Spleen (tissue), 11 donors: ENCODE measurements around the gene OR52D1. TPM values are rescaled to one million over a fixed set of nuclear protein-coding genes. Genes with fewer than 3 reads are reported as not detected.

Experiments used
- DNase-seq: peaks from one replicate; pipeline ENCODE4 v3.0.0-alpha.2; 2020
- H3K27ac ChIP-seq, 8 donors: fragments of 200-600 bp; sonication (generic) in 7 of 8; 1 replicate in 4 of 8; 2 replicates in 4 of 8; pipeline versions ENCODE4 v1.5.0 to v1.8.0; 2016 to 2021; ENCODE audit warnings: inconsistent platforms in 4 of 8, mild to moderate bottlenecking in 4 of 8, moderate library complexity in 1 of 8
- H3K27me3 ChIP-seq, 7 donors: fragments of 200-600 bp; sonication (generic) in 6 of 7; replicated peaks in 1 of 7; 1 replicate in 4 of 7; 2 replicates in 3 of 7; pipeline versions ENCODE4 v1.5.0 to v1.8.0; 2016 to 2021; ENCODE audit warnings: inconsistent platforms in 3 of 7, mild to moderate bottlenecking in 1 of 7
- H3K36me3 ChIP-seq, 6 donors: fragments of 200-600 bp; sonication (generic) in 5 of 6; 1 replicate in 4 of 6; 2 replicates in 2 of 6; pipeline versions ENCODE4 v1.5.0 to v1.8.0; 2016 to 2021; ENCODE audit warnings: inconsistent platforms in 2 of 6
- H3K4me1 ChIP-seq, 6 donors: fragments of 200-600 bp; sonication (generic) in 5 of 6; 1 replicate in 3 of 6; 2 replicates in 3 of 6; pipeline versions ENCODE4 v1.5.0 to v1.8.0; 2016 to 2021; ENCODE audit warnings: inconsistent platforms in 3 of 6
- H3K4me3 ChIP-seq, 8 donors: fragments of 200-600 bp; sonication (generic) in 7 of 8; 1 replicate in 4 of 8; 2 replicates in 4 of 8; pipeline versions ENCODE4 v1.5.0 to v1.8.0; 2016 to 2021; ENCODE audit warnings: inconsistent platforms in 4 of 8, mild to moderate bottlenecking in 4 of 8, moderate library complexity in 2 of 8
- H3K9me3 ChIP-seq, 8 donors: fragments of 200-600 bp; sonication (generic) in 7 of 8; 1 replicate in 4 of 8; 2 replicates in 4 of 8; pipeline versions ENCODE4 v1.5.0 to v1.8.0; 2016 to 2021; ENCODE audit warnings: inconsistent platforms in 4 of 8
- POLR2A ChIP-seq, 3 donors: fragments of 450-650 bp; IDR thresholded peaks; one replicate each; pipeline ENCODE4 v1.5.1; 2017; ENCODE audit warnings: antibody characterized with exemption in 3 of 3, mild to moderate bottlenecking in 1 of 3
- POLR2AphosphoS5 ChIP-seq, 3 donors: sonication (generic); formaldehyde crosslinking; IDR thresholded peaks; one replicate each; pipeline ENCODE4 v1.5.1; 2017; ENCODE audit warnings: antibody characterized with exemption in 3 of 3
- WGBS, 5 donors: extraction: QIAGEN DNeasy Blood & Tissue Kit in 3 of 5; methylation state at CpG; one replicate each; pipeline versions ENCODE4 v1.1.5 to v1.1.7; 2013 to 2018; 5-methylcytosine and 5-hydroxymethylcytosine counted together
- intact Hi-C: fragments of 100-400 bp; cut with DNase I; formaldehyde crosslinking; loops from one replicate; pipeline ENCODE4 v1.15.0; 2023; ENCODE audit warnings: low total_unique reads
- polyA plus RNA-seq, 3 donors: library from polyadenylated mRNA; stranded (reverse); fragments of 200-250 nt; gene quantifications; one replicate each; pipeline ENCODE4 v1.2.1, GENCODE V29; 2013
- total RNA-seq, 7 donors: library from RNA; depleted of rRNA in 3 of 7; stranded (reverse); fragments of >200 nt in 3 of 7; fragmentation: NEBNext Ultra II Directional in 4 of 7; extraction: Animal tissue kit (Norgen Biotek cat#: 25700) in 4 of 7; gene quantifications; one replicate each; pipeline versions ENCODE4 v1.1.0 to v1.2.1, GENCODE V29; 2016 to 2021
- TF ChIP-seq, protein P1 (sequence below), 11 experiments: fragments of 200-600 bp in 7 of 11; fragments of 450-650 bp in 4 of 11; sonication (generic) in 4 of 11; IDR thresholded peaks in 8 of 11; conservative IDR thresholded peaks in 3 of 11; 1 replicate in 7 of 11; 2 replicates in 4 of 11; pipeline versions ENCODE4 v1.4.0 to v1.8.0; 2016 to 2021; ENCODE audit warnings: antibody characterized with exemption in 11 of 11, inconsistent platforms in 4 of 11, mild to moderate bottlenecking in 1 of 11
- donor health status: healthy with polysubstance abuse.
- donor health status: DM: no; HTN: no; CAD: no; lungs with moderate emphysema.
- donor health status: DM: no; HTN: no; CAD: no.
- donor health status: Bipolar disorder and iron deficiency.
- donor health status: healthy.
- donor health status: DM: no; HTN: no; CAD: no.
- donor health status: DM: yes; HTN: yes; CAD: no.

The OR52D1 gene
- total and polyA plus RNA-seq, 10 donors = not detected

DNA sequence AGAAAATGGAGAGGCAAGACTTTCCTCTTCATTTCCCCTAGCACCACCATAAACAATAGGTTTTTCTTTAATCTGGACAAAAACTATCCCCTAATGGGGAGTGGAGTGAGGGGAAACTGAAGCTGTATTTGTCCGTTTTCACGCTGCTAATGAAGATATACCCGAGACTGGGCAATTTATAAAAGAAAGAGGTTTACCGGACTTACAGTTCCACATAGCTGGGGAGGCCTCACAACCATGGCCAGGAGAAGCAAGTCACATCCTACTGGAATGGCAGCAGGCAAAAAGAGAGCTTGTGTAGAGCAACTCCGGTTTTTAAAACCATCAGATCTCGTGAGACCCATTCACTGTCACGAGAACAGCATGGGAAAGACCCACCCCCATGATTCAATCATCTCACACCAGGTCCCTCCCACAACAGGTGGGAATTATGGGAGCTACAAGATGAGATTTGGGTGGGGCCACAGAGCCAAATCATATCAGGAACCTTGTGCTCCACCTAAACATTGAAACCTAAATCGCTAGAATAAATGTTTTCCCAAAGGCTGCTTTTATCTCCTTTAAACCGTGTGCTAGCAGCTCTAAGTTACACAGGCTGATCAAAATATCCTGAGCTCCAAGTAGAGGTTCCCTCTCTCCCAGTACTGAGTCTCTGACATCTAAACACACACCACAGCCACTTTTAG is 17.0 kb downstream of the OR52D1 start:
- 89 to 95% (median 92%) methylated on average over 9 of the region's 9 CpGs for WGBS, 5 donors
- Histone ChIP-seq H3K4me3 (no peak overlapping the region), H3K27ac (no peak overlapping the region), H3K9me3 (no peaks in the 10 kb centered on the region), H3K36me3 (no peaks in the 10 kb centered on the region), H3K27me3 (peaks cover 0 to 7% (median 0%) of the 10 kb centered on the region in 7 donors), H3K4me1 (no peaks in the 10 kb centered on the region)
- DNase-seq = no peak
- TF ChIP-seq POLR2A (IDR thresholded peaks at IDR 0.05) = no peak
- TF ChIP-seq, protein P1, sequence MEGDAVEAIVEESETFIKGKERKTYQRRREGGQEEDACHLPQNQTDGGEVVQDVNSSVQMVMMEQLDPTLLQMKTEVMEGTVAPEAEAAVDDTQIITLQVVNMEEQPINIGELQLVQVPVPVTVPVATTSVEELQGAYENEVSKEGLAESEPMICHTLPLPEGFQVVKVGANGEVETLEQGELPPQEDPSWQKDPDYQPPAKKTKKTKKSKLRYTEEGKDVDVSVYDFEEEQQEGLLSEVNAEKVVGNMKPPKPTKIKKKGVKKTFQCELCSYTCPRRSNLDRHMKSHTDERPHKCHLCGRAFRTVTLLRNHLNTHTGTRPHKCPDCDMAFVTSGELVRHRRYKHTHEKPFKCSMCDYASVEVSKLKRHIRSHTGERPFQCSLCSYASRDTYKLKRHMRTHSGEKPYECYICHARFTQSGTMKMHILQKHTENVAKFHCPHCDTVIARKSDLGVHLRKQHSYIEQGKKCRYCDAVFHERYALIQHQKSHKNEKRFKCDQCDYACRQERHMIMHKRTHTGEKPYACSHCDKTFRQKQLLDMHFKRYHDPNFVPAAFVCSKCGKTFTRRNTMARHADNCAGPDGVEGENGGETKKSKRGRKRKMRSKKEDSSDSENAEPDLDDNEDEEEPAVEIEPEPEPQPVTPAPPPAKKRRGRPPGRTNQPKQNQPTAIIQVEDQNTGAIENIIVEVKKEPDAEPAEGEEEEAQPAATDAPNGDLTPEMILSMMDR (IDR thresholded peaks at IDR 0.05 in 8 of 11, conservative IDR thresholded peaks at IDR 0.05 in 3 of 11) = no peak
- TF ChIP-seq POLR2AphosphoS5 (IDR thresholded peaks at IDR 0.05) = no peak
- intact Hi-C loops = no loop called here

DNA sequence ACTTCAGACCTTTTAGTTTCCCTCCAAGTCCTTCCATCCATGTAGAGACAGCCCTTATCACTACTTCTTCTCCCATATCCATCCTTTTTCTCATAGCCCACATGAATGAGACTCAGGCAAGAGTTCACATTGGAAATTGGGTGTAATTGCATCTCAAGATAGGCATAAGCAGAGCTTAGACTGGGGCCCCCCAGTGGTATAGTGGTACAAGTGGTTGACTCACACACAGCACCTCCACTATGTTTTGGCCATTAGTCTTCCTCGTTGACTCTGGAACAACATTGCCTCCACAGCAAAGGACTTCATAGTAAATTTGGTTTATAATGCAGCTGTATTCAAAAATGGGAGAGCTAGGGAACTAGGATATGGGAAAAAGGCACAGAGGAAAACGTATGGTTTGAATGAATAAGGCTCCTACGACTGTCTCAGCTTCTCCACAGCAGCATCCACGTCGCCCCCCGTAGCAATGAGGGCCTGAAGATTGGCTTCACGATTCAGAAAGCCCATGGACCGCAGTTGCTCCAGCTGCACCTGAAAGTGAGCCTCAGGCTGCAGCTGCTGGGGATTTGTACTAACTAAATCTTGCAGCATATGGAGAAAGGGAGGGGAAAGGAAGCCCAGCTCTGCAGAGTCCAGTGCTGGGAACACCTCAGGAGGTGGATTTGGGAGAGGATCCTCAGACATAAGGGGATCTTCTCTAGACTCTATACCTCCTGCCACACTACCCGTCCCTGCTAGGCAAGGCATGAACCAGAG is 18.9 kb downstream of the OR52D1 start:
- WGBS, 5 donors = 84 to 91% (median 85%) methylated on average over 9 of the region's 9 CpGs
- H3K27me3 ChIP-seq = peaks cover 0 to 7% (median 0%) of the 10 kb centered on the region in 7 donors
- intact Hi-C loops = no loop called here
- H3K36me3 ChIP-seq = no peaks in the 10 kb centered on the region
- H3K4me3 ChIP-seq = no peak overlapping the region
- no peak overlapping the region for H3K27ac ChIP-seq
- no peaks in the 10 kb centered on the region for H3K4me1 ChIP-seq
- no peaks in the 10 kb centered on the region for H3K9me3 ChIP-seq
- TF ChIP-seq, protein P1 (IDR thresholded peaks at IDR 0.05 in 8 of 11, conservative IDR thresholded peaks at IDR 0.05 in 3 of 11) = no peak
- TF ChIP-seq POLR2A (IDR thresholded peaks at IDR 0.05) (no peak), POLR2AphosphoS5 (IDR thresholded peaks at IDR 0.05) (no peak)
- no peak for DNase-seq

DNA sequence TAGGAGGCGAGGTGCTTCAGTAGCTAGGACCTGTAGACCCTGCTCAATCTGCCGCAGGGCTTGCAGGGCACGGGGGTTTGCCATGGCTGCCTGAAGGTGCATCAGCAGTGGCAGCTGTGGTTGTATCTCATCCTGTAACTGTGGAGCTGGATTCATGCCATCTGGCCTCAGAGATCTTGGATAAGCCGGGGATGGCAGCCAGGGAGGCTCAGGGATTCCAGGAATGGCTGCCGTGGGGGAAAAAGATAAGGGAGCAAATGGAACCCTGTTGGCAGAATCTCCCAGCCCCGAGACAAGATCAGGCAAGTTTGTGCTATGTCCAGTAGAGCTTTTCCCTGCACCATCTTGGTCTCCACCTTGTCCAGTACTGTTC is 19.4 kb downstream of the OR52D1 start:
- H3K9me3 ChIP-seq = no peaks in the 10 kb centered on the region
- no peaks in the 10 kb centered on the region for H3K36me3 ChIP-seq
- H3K27ac ChIP-seq = no peak overlapping the region
- H3K4me3 ChIP-seq = no peak overlapping the region
- no peaks in the 10 kb centered on the region for H3K4me1 ChIP-seq
- peaks cover 0 to 7% (median 0%) of the 10 kb centered on the region in 7 donors for H3K27me3 ChIP-seq
- whole genome bisulfite sequencing, 5 donors = 77 to 86% (median 85%) methylated on average over 6 of the region's 6 CpGs
- intact Hi-C loops = no loop called here
- TF ChIP-seq POLR2A (IDR thresholded peaks at IDR 0.05) (no peak), POLR2AphosphoS5 (IDR thresholded peaks at IDR 0.05) (no peak)
- TF ChIP-seq, protein P1 (IDR thresholded peaks at IDR 0.05 in 8 of 11, conservative IDR thresholded peaks at IDR 0.05 in 3 of 11) = no peak
- DNase-seq = no peak

DNA sequence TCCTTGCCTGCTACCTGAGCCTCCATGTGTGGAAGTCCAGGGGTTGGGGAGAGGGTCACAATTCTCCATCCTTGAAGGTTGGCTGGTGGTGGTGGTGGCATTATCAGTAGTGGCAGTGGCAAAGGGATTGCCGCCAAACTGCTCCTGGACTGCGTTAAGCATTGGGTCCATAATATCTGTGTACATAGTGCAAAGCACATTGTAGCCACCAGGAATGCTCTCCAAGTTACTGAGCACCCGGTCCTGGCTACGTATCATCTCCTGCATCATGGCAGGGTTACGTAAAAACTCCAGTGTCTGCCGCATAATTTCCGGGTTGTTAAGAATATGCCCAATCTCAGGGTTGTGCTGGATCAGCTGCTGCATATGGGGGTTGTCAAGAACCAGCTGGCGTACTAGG is 20.1 kb downstream of the OR52D1 start:
- Histone ChIP-seq H3K27ac (no peak overlapping the region), H3K4me1 (no peaks in the 10 kb centered on the region), H3K9me3 (no peaks in the 10 kb centered on the region), H3K4me3 (no peak overlapping the region), H3K27me3 (peaks cover 0 to 7% (median 0%) of the 10 kb centered on the region in 7 donors), H3K36me3 (no peaks in the 10 kb centered on the region)
- no peak for TF ChIP-seq POLR2AphosphoS5 (IDR thresholded peaks at IDR 0.05)
- TF ChIP-seq POLR2A (IDR thresholded peaks at IDR 0.05) = no peak
- TF ChIP-seq, protein P1 (IDR thresholded peaks at IDR 0.05 in 8 of 11, conservative IDR thresholded peaks at IDR 0.05 in 3 of 11) = no peak
- DNase-seq = no peak
- WGBS, 5 donors = 92 to 98% (median 96%) methylated on average over 8 of the region's 8 CpGs
- intact Hi-C loops = no loop called here
